Measurements from ENCODE around the gene GABBR2.

GABBR2 gene

DNA sequence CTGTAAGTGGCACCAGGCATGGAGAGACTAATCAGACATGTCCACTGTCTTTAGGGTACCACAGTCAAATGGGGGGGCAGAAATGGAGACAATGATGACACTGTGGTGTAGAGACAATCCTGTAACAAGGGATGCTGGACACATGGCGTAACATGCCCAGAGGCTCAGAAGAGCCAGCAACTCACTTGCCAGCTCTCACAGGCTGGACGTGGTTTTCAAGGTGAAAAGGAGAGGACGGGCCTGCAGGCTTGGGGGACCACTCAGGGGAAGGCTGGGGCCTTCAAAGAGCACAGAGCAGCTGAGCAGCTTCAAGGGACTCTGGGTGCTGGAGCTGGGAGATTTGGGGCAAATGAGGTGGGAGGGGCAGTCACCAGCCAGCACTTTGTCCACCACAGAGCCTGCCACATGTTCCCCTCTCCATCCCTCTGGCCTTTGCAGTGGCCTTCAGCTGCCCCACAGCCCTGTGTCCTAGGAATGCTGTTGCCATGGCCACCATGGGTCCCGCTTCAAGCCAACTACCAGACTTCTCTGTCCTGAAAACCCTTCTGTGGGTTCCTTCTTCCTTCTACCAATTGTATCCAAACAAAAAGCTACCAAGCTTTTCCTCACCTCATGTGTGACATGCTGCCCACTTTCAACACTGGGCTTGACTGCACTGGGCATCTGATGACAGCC is 140.4 kb downstream of the GABBR2 start:
- H3K9me3 ChIP-seq (ENCODE audit: control insufficient read depth, insufficient read depth, low read length) = no peaks in the 10 kb centered on the region
- no peak overlapping the region for H3K4me3 ChIP-seq (ENCODE audit: low read depth, low read length)
- no peak overlapping the region for H3K9ac ChIP-seq (ENCODE audit: low read depth, low read length)

DNA sequence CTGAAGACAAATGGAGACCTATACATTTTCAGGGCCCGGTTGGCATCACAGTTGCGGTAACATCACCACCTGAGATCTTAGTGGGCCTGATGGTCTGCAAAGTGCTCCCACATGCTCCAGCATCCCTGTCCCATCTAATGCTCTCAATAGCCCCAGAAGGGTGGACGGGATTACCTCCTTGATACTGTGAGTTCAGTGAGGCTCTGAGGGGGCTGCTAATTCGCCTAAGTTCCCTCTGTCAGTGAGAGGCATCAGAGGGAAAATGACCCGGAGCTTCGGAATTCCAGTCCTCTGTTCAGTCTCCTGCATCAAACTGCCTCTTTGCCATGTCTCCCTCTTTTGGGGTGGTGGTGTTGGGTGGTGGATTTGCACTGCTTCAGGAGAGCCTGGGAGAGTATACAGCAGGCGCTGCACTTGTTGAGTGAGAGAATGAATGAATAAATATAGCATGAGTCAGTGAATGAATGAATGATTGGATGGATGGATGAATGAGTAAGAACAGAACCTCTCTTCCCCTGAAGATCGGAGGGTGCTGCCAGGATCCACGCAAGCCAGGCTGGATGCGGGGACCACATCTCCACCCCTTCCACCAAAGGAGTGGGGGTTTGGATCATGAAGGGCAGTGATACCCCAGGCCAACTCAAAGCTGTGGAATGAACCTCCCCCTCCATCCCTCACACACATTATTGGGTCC is 141.0 kb downstream of the GABBR2 start:
- no peaks in the 10 kb centered on the region for H3K36me3 ChIP-seq (ENCODE audit: control insufficient read depth, insufficient read depth, low read length)
- no peaks in the 10 kb centered on the region for H3K4me1 ChIP-seq (ENCODE audit: control insufficient read depth, insufficient read depth, low read length)
- no peak overlapping the region for H3K9ac ChIP-seq (ENCODE audit: low read depth, low read length)
- H3K9me3 ChIP-seq (ENCODE audit: control insufficient read depth, insufficient read depth, low read length) = no peaks in the 10 kb centered on the region
- no peak overlapping the region for H3K4me3 ChIP-seq (ENCODE audit: low read depth, low read length)
- H3K27me3 ChIP-seq (ENCODE audit: control insufficient read depth, insufficient read depth, low read length) = no peaks in the 10 kb centered on the region
- no peak overlapping the region for H3K27ac ChIP-seq (ENCODE audit: low read depth, low read length)

More for the DNA sequence above, 140.4 kb downstream of the GABBR2 start:
- no peak overlapping the region for H3K27ac ChIP-seq (ENCODE audit: low read depth, low read length)
- H3K27me3 ChIP-seq (ENCODE audit: control insufficient read depth, insufficient read depth, low read length) = no peaks in the 10 kb centered on the region
- no peaks in the 10 kb centered on the region for H3K4me1 ChIP-seq (ENCODE audit: control insufficient read depth, insufficient read depth, low read length)
- H3K36me3 ChIP-seq (ENCODE audit: control insufficient read depth, insufficient read depth, low read length) = no peaks in the 10 kb centered on the region

DNA sequence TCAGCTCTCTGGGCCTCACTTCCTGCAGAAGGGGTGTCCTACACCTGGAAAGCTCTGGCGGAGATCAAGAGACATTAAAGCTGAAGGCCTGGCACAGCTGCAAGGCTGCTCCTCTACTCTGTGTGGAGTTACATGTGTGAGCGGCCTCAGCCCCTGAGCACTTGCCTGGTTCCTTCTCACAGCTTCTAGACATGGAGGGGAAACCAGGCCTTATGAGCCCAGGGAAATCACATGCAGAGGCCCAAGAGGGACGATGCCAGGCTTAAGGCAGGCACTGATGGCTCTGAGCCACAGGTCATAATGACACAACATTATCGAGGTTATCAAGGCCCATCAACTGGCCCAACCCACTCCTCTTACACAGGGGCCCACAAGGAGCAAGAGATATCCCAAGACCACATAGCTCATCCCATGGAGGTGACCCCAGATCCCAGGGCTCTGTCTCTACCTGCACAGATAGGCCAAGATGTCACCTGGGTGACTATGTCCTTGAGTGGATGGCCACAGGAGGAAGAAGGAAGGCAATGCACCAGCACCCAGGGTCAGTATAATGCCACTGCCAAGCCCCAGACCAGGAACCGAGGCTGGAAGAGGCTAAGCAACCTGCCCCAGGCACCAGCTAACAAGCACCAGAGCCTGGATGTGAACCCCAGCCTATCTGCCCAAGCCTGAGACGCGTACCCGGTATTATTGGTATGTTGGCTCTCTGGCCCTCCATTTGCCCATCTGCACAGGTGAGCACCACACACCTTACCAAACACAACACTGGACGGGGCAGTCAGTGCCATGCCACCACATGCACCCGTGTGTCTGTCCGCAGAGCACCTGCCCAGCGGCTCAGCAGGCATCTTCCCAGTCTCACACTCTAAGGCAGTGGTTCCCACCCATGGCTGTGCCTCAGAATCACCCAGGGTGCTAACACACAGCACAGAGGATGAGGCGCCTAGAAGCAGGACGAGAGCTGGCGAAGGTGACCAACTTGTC is 143.3 kb downstream of the GABBR2 start:
- Histone ChIP-seq H3K4me3 (ENCODE audit: low read depth, low read length) (no peak overlapping the region), H3K27ac (ENCODE audit: low read depth, low read length) (no peak overlapping the region), H3K9ac (ENCODE audit: low read depth, low read length) (no peak overlapping the region), H3K9me3 (ENCODE audit: control insufficient read depth, insufficient read depth, low read length) (no peaks in the 10 kb centered on the region), H3K27me3 (ENCODE audit: control insufficient read depth, insufficient read depth, low read length) (no peaks in the 10 kb centered on the region), H3K36me3 (ENCODE audit: control insufficient read depth, insufficient read depth, low read length) (no peaks in the 10 kb centered on the region), H3K4me1 (ENCODE audit: control insufficient read depth, insufficient read depth, low read length) (no peaks in the 10 kb centered on the region)

GRCh38 chr9:98564714-98565113 is 144.0 kb downstream of the GABBR2 start:
- H3K9ac ChIP-seq (ENCODE audit: low read depth, low read length) = no peak overlapping the region
- H3K27ac ChIP-seq (ENCODE audit: low read depth, low read length) = no peak overlapping the region
- H3K4me1 ChIP-seq (ENCODE audit: control insufficient read depth, insufficient read depth, low read length) = no peaks in the 10 kb centered on the region
- no peak overlapping the region for H3K4me3 ChIP-seq (ENCODE audit: low read depth, low read length)
- no peaks in the 10 kb centered on the region for H3K9me3 ChIP-seq (ENCODE audit: control insufficient read depth, insufficient read depth, low read length)
- no peaks in the 10 kb centered on the region for H3K27me3 ChIP-seq (ENCODE audit: control insufficient read depth, insufficient read depth, low read length)
- H3K36me3 ChIP-seq (ENCODE audit: control insufficient read depth, insufficient read depth, low read length) = no peaks in the 10 kb centered on the region

- no peaks in the 10 kb centered on the region for H3K36me3 ChIP-seq (ENCODE audit: control insufficient read depth, insufficient read depth, low read length)
- H3K4me3 ChIP-seq (ENCODE audit: low read depth, low read length) = no peak overlapping the region
- no peak overlapping the region for H3K9ac ChIP-seq (ENCODE audit: low read depth, low read length)
- no peaks in the 10 kb centered on the region for H3K27me3 ChIP-seq (ENCODE audit: control insufficient read depth, insufficient read depth, low read length)
- no peaks in the 10 kb centered on the region for H3K4me1 ChIP-seq (ENCODE audit: control insufficient read depth, insufficient read depth, low read length)
- no peaks in the 10 kb centered on the region for H3K9me3 ChIP-seq (ENCODE audit: control insufficient read depth, insufficient read depth, low read length)
- H3K27ac ChIP-seq (ENCODE audit: low read depth, low read length) = no peak overlapping the region
Observed at GRCh38 chr9:98563988-98564387, 144.7 kb downstream of the GABBR2 start.

DNA sequence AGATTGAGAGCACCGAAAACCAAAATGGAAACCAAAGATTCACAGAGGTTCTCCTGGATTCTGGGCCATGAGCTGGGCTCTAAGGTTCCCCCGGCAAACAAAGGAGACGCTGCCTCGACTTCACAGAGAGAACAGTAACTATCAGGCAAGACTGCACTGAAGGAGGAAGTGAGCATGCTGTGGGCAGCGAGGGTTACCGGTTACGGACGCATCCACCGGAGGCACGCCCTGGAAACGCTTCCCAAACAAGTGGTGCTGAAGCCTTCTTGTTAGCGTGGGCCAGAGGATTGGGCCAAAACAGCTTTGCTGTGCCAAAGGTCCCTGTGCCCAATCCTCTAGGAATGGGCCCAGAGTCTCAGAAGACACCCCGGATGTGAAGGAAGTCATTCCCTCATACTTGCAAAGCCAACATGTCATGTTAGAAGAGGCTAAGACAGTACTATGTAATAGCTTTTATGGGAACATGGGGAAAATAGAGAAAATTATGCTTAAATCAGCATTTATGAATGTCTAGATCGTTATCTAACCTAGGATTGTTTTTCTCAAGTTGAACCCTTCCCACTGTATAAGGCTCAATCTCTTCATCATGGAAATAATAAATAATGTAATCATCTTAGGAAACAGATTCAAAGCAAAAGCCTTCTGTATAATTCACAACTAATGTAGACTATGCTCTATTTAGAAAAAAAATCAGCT is 145.4 kb downstream of the GABBR2 start:
- Histone ChIP-seq H3K36me3 (ENCODE audit: control insufficient read depth, insufficient read depth, low read length) (no peaks in the 10 kb centered on the region), H3K9ac (ENCODE audit: low read depth, low read length) (no peak overlapping the region), H3K9me3 (ENCODE audit: control insufficient read depth, insufficient read depth, low read length) (no peaks in the 10 kb centered on the region), H3K27me3 (ENCODE audit: control insufficient read depth, insufficient read depth, low read length) (no peaks in the 10 kb centered on the region), H3K4me1 (ENCODE audit: control insufficient read depth, insufficient read depth, low read length) (no peaks in the 10 kb centered on the region), H3K4me3 (ENCODE audit: low read depth, low read length) (no peak overlapping the region), H3K27ac (ENCODE audit: low read depth, low read length) (no peak overlapping the region)

DNA sequence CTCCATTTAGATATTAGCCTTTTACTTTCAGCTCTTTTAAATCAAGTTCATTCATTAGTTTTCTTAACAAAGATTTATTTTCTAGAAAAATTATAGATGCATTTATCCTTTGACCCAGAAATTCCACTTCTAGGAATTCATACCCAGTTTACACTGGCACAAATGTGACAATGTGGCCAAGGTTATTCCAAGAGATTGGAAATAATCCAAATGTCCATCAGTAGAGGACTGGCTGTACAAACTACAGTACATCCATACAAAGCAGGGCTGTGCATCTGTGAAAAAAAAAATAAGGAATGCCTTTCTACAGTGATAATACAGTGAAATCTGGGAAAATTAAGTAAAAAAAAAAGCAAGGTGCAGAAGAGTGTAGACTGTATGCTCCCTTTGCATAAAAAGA is 149.2 kb downstream of the GABBR2 start:
- H3K36me3 ChIP-seq (ENCODE audit: control insufficient read depth, insufficient read depth, low read length) = no peaks in the 10 kb centered on the region
- H3K4me1 ChIP-seq (ENCODE audit: control insufficient read depth, insufficient read depth, low read length) = no peaks in the 10 kb centered on the region
- no peak overlapping the region for H3K4me3 ChIP-seq (ENCODE audit: low read depth, low read length)
- H3K27me3 ChIP-seq (ENCODE audit: control insufficient read depth, insufficient read depth, low read length) = no peaks in the 10 kb centered on the region
- no peak overlapping the region for H3K27ac ChIP-seq (ENCODE audit: low read depth, low read length)
- H3K9me3 ChIP-seq (ENCODE audit: control insufficient read depth, insufficient read depth, low read length) = no peaks in the 10 kb centered on the region
- H3K9ac ChIP-seq (ENCODE audit: low read depth, low read length) = no peak overlapping the region

DNA sequence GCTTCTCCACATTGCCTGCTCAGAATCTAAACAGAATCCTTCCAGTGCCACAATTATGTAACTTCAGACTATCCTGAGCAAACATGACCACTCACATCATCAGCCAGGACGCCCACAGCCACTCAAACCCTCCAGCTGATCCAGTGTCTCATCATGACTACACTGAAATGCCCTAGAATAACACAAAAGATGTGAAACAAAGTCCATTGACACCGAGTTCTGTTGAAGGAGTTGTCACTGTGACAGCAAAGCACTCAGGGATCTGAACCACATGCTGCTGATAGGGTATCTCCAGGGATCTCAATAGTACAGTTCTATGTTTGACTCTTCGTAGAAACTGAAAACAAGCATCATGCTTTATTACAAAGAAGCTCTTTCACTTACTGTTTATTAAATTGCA is 150.2 kb downstream of the GABBR2 start:
- Histone ChIP-seq H3K27me3 (ENCODE audit: control insufficient read depth, insufficient read depth, low read length) (no peaks in the 10 kb centered on the region), H3K4me3 (ENCODE audit: low read depth, low read length) (no peak overlapping the region), H3K9me3 (ENCODE audit: control insufficient read depth, insufficient read depth, low read length) (no peaks in the 10 kb centered on the region), H3K36me3 (ENCODE audit: control insufficient read depth, insufficient read depth, low read length) (no peaks in the 10 kb centered on the region), H3K9ac (ENCODE audit: low read depth, low read length) (no peak overlapping the region), H3K4me1 (ENCODE audit: control insufficient read depth, insufficient read depth, low read length) (no peaks in the 10 kb centered on the region), H3K27ac (ENCODE audit: low read depth, low read length) (no peak overlapping the region)

DNA sequence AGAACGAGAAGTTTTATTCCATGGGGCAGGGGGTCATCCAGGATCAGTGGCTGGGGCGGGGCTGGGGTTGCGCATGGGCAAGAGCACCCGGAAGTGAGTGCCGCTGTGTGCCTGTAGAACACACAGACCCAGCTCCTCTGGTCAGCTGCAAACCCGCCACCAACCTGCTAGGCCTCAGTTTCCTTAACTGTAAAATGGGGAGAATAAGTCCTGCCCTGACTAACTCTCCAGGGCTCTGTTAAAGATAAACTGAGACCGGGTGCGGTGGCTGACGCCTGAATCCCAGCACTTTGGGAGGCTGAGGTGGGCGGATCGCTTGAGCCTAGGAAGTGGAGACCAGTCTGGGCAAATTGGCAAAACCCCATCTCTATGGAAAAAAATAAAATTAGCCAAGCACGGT is 152.2 kb downstream of the GABBR2 start:
- Histone ChIP-seq H3K27me3 (ENCODE audit: control insufficient read depth, insufficient read depth, low read length) (no peaks in the 10 kb centered on the region), H3K4me3 (ENCODE audit: low read depth, low read length) (no peak overlapping the region), H3K9ac (ENCODE audit: low read depth, low read length) (no peak overlapping the region), H3K36me3 (ENCODE audit: control insufficient read depth, insufficient read depth, low read length) (no peaks in the 10 kb centered on the region), H3K4me1 (ENCODE audit: control insufficient read depth, insufficient read depth, low read length) (no peaks in the 10 kb centered on the region), H3K9me3 (ENCODE audit: control insufficient read depth, insufficient read depth, low read length) (no peaks in the 10 kb centered on the region), H3K27ac (ENCODE audit: low read depth, low read length) (no peak overlapping the region)

- H3K4me3 ChIP-seq (ENCODE audit: low read depth, low read length) = no peak overlapping the region
Observed at GRCh38 chr9:98555651-98556465, 152.9 kb downstream of the GABBR2 start.

More at GRCh38 chr9:98555651-98556465, 152.9 kb downstream of the GABBR2 start:
- no peaks in the 10 kb centered on the region for H3K27me3 ChIP-seq (ENCODE audit: control insufficient read depth, insufficient read depth, low read length)
- no peak overlapping the region for H3K27ac ChIP-seq (ENCODE audit: low read depth, low read length)
- H3K36me3 ChIP-seq (ENCODE audit: control insufficient read depth, insufficient read depth, low read length) = no peaks in the 10 kb centered on the region
- no peak overlapping the region for H3K9ac ChIP-seq (ENCODE audit: low read depth, low read length)
- no peaks in the 10 kb centered on the region for H3K9me3 ChIP-seq (ENCODE audit: control insufficient read depth, insufficient read depth, low read length)
- no peaks in the 10 kb centered on the region for H3K4me1 ChIP-seq (ENCODE audit: control insufficient read depth, insufficient read depth, low read length)

Measured in HUES48 (cell line).